Karpas-422 (cell line): Measurements from ENCODE around the gene IL5. TPM values are rescaled to one million over a fixed set of nuclear protein-coding genes. Genes with fewer than 3 reads are reported as not detected.
A peak's percentile ranks its signal among the peaks of the same experiment; 100 is the strongest.

Experiments used
- DNase-seq: peaks from one replicate; pipeline ENCODE4 v3.0.0-alpha.2; 2015
- H2AFZ ChIP-seq: fragments of 200-600 bp; sonication (generic); 2 replicates; pipeline ENCODE4 v1.6.1; 2014; ENCODE audit warnings: antibody characterized with exemption, low read length, mixed read lengths
- H3K27ac ChIP-seq: fragments of 200-600 bp; sonication (generic); 2 replicates; pipeline ENCODE4 v1.5.1; 2014; ENCODE audit warnings: mild to moderate bottlenecking, low read length, moderate library complexity
- H3K27me3 ChIP-seq: fragments of 200-600 bp; sonication (generic); 2 replicates; pipeline ENCODE4 v1.6.1; 2014; ENCODE audit warnings: low read length, mixed read lengths
- H3K36me3 ChIP-seq: fragments of 200-600 bp; sonication (generic); 2 replicates; pipeline ENCODE4 v1.6.1; 2014; ENCODE audit warnings: low read length, mixed read lengths; ENCODE audit not compliant: insufficient read depth
- H3K4me1 ChIP-seq: fragments of 200-600 bp; sonication (generic); 2 replicates; pipeline ENCODE4 v1.6.1; 2014; ENCODE audit warnings: mild to moderate bottlenecking, low read length, mixed read lengths
- H3K4me2 ChIP-seq: fragments of 200-600 bp; sonication (generic); 2 replicates; pipeline ENCODE4 v1.6.1; 2014; ENCODE audit warnings: low read length, low read depth, mild to moderate bottlenecking; ENCODE audit not compliant: poor library complexity, severe bottlenecking
- H3K4me3 ChIP-seq: fragments of 200-600 bp; sonication (generic); 2 replicates; pipeline ENCODE4 v1.5.1; 2014; ENCODE audit warnings: mild to moderate bottlenecking, antibody characterized with exemption, low read length, mixed read lengths
- H3K79me2 ChIP-seq: fragments of 200-600 bp; sonication (generic); 2 replicates; pipeline ENCODE4 v1.6.1; 2014; ENCODE audit warnings: mild to moderate bottlenecking, low read length, mixed read lengths
- H3K9ac ChIP-seq: fragments of 200-600 bp; sonication (generic); 2 replicates; pipeline ENCODE4 v1.6.0; 2014; ENCODE audit warnings: low read length
- H3K9me2 ChIP-seq: fragments of 200-600 bp; sonication (generic), shearing (Covaris generic); replicated peaks from 2 replicates; pipeline ENCODE4 v1.6.0; 2014; ENCODE audit warnings: mild to moderate bottlenecking, low read length, moderate library complexity; ENCODE audit not compliant: insufficient read depth
- H3K9me3 ChIP-seq: fragments of 300-700, 200-600 bp; sonication (generic); 2 replicates; pipeline ENCODE4 v1.6.1; 2014; ENCODE audit warnings: low read length, mixed read lengths
- H4K20me1 ChIP-seq: fragments of 200-600 bp; sonication (generic); 2 replicates; pipeline ENCODE4 v1.6.1; 2014; ENCODE audit warnings: mild to moderate bottlenecking, antibody characterized with exemption, low read length, low read depth; ENCODE audit not compliant: insufficient read depth
- total RNA-seq: library from RNA; depleted of rRNA; stranded (reverse); fragments of >200 nt; shearing (Covaris generic); gene quantifications from 2 replicates; pipeline ENCODE4 v1.2.3, GENCODE V29; 2014; ENCODE audit warnings: low replicate concordance

IL5 gene
- total RNA-seq, 1 experiment from 2014 or later: not detected

DNA sequence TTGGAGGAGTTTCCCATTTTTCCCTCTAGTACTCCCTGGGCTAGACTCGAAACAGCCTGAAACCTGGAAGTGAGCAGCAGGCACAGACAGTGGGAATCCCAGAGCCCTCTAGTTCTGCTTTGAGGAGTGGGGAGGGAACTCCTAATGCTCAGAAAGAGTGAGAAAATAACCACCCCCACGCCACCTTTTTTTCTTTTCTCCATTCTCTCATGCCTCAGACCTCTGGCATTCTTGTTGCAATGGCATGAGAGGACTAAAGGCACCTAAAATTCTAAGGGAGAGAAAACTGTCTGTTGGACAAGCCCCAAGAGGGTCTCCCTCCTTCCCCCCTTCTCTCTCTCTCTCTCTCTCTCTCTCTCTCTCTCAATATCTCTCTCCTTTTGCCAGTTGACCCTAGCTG is 37.7 kb downstream of the IL5 start:
- Histone ChIP-seq H3K9me2 (no peaks in the 10 kb centered on the region), H4K20me1 (no peaks in the 10 kb centered on the region), H3K4me1 (peaks cover 3% of the 10 kb centered on the region; the same call in 1 of the 2 replicates), H2AFZ (no peak overlapping the region), H3K27me3 (no peaks in the 10 kb centered on the region), H3K79me2 (no peaks in the 10 kb centered on the region), H3K36me3 (no peaks in the 10 kb centered on the region), H3K4me3 (no peak overlapping the region), H3K4me2 (no peak overlapping the region), H3K9ac (no peak overlapping the region), H3K9me3 (no peaks in the 10 kb centered on the region), H3K27ac (no peak overlapping the region)
- no peak for DNase-seq

DNA sequence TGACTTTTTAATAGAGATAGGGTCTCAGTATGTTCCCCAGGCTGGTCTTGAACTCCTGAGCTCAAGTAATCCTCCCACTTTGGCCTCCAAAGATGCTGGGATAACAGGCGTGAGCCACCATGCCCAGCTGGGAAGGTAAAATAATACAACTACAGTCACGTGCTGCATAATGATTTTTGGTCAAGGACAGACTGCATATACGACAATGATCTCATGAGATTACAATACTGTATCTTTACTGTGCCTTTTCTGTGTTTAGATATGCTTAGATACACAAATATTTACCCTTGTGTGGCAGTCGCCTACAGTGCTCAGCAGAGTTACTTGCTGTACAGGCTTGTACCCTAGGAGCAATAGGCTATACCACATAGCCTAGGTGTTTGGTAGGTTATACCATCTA is 38.6 kb downstream of the IL5 start:
- Histone ChIP-seq H3K4me3 (no peak overlapping the region), H3K9ac (no peak overlapping the region), H3K4me1 (peaks cover 3% of the 10 kb centered on the region; the same call in 1 of the 2 replicates), H3K79me2 (no peaks in the 10 kb centered on the region), H3K27me3 (no peaks in the 10 kb centered on the region), H3K27ac (no peak overlapping the region), H2AFZ (no peak overlapping the region), H3K36me3 (no peaks in the 10 kb centered on the region), H3K9me3 (no peaks in the 10 kb centered on the region), H3K9me2 (no peaks in the 10 kb centered on the region), H4K20me1 (no peaks in the 10 kb centered on the region), H3K4me2 (no peak overlapping the region)
- DNase-seq: no peak

DNA sequence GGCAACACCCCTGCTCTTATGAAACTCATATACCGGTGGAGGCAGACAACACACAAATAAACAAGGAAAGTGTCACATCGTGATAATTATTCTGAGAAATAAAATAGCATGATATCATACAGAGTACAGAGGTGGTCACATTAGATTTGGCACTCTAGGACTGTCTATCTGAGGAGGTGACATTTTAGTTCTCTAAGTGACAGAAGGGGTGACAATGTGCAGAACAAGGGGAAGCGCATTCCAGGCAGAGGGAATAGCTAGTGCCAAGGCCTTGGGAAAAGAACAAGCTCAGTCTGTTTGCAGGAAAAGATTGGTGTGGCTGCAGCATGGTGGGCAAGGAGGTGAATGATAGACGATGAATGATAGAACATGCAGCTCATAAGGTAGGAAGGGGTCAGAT is 40.1 kb downstream of the IL5 start:
- Histone ChIP-seq H3K4me3 (no peak overlapping the region), H3K27me3 (no peaks in the 10 kb centered on the region), H3K9me2 (no peaks in the 10 kb centered on the region), H2AFZ (no peak overlapping the region), H3K4me2 (no peak overlapping the region), H3K9ac (no peak overlapping the region), H3K4me1 (peaks cover 3% of the 10 kb centered on the region; the same call in 1 of the 2 replicates), H3K27ac (no peak overlapping the region), H4K20me1 (no peaks in the 10 kb centered on the region; the same call in 1 of the 2 replicates), H3K9me3 (no peaks in the 10 kb centered on the region), H3K36me3 (no peaks in the 10 kb centered on the region), H3K79me2 (no peaks in the 10 kb centered on the region)
- DNase-seq: no peak

DNA sequence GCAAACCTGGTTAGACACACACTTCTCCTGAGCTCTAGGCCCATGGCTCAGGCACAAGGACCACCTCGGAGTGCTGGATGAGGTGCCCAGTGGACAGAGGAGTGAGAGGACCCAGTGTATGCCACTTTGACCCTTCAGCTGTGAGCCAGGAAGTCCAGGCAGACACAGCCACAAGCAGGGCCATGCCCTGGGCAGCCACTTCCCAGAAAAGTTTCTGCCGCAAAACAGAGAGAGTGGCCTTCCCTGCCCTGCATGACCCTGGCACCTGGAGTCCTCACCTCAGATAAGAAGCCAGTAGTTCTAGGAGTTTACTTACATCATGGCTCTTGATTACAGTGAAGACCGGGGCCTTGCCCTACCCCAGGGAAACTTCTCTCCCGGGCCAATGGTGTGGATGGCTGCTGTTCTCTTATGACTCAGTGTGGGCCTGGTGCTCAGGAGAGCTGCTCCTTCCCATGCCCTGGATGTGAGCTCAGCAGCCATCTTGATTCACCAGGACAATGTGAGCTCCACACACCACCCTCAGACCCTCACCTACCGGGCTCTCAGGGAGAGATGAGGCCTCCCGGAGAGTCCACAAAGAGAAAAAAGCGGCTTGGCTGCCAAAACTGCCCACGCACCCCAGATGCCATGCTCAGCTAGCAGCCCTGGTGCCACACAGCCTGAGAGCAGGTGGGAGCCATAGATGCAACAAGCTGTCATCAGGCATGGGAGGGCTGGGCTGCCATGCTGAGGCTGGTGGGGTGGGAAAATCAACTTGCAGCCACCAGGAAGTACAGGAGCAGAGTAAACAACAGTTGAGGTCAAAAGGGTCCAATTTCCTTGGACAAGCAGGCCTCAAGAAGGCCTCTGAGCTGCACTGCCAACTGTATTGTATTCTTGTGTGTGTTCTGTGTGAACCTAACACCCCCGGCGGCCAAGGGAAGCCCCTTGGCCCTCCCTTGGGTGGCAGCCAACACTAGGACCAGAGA is 41.1 kb downstream of the IL5 start:
- H3K9me3 ChIP-seq: no peaks in the 10 kb centered on the region
- no peak overlapping the region for H3K4me2 ChIP-seq
- H3K79me2 ChIP-seq: no peaks in the 10 kb centered on the region
- H3K4me3 ChIP-seq: no peak overlapping the region
- no peak for DNase-seq
- no peaks in the 10 kb centered on the region for H3K9me2 ChIP-seq
- H3K36me3 ChIP-seq: no peaks in the 10 kb centered on the region
- no peaks in the 10 kb centered on the region for H3K27me3 ChIP-seq
- no peak overlapping the region for H3K9ac ChIP-seq
- H3K4me1 ChIP-seq: peaks cover 4% of the 10 kb centered on the region
- no peaks in the 10 kb centered on the region; the same call in 1 of the 2 replicates for H4K20me1 ChIP-seq
- no peak overlapping the region for H3K27ac ChIP-seq
- no peak overlapping the region for H2AFZ ChIP-seq

DNA sequence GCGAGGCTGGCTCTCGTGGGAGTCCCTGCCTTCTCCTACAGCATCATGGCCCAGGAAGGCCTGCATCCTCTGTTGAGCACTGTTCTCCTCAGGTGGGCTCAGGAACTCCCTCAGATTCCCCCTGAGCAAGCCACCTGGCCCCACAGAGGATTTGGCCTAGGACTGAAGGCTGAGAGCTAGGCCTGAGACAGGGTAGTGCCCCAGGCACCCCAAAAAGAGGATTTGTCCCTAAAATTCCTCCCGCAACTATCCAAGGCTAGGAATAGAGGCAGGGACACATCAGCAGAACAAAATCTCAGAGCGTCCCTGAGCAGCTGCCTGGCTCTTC is 41.7 kb downstream of the IL5 start:
- Histone ChIP-seq H3K4me2 (no peak overlapping the region), H4K20me1 (no peaks in the 10 kb centered on the region; the same call in 1 of the 2 replicates), H3K27me3 (no peaks in the 10 kb centered on the region), H3K9ac (no peak overlapping the region), H3K4me3 (no peak overlapping the region), H3K9me3 (no peaks in the 10 kb centered on the region), H3K36me3 (no peaks in the 10 kb centered on the region), H3K79me2 (no peaks in the 10 kb centered on the region), H3K27ac (no peak overlapping the region), H3K4me1 (peaks cover 10% of the 10 kb centered on the region), H3K9me2 (no peaks in the 10 kb centered on the region), H2AFZ (no peak overlapping the region)
- no peak for DNase-seq

DNA sequence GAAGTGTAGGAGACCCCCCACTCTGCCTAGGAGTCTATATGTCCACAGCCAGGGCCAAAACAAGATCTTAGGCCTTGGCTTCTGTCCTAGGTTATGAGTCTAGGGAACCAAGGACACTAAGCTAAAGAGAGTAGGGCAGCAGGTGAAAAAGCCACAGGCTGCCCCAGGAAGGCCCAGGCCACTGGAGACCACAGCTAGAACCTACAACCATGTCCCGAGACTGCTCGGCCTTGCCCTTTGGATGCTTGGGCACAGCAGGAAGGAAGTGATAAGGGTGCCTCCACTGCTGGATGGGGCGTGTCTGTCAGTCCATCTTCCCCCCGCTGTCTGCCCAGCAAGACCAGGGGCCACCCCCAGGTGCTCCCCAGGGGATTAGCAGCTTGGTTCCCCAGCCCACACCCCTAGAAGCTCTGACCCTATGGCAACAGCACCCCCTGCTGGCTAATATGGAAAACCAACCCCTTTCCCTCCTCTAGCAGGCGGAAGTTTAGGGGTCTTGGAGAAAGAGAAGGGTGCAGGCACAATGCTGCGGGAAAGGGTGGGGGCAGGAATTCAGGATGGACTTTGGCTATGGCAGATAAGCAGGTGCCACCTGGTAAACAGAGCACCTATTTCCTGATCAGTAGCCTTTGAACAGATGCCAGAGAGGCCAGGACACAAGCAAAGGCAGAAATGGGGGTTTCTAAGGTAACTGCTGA is 42.2 kb downstream of the IL5 start:
- no peak overlapping the region for H3K27ac ChIP-seq
- H3K36me3 ChIP-seq: no peaks in the 10 kb centered on the region
- no peak overlapping the region for H2AFZ ChIP-seq
- peak; percentile 90 for DNase-seq
- H3K4me3 ChIP-seq: no peak overlapping the region
- H3K9me3 ChIP-seq: no peaks in the 10 kb centered on the region
- no peaks in the 10 kb centered on the region for H3K9me2 ChIP-seq
- H3K9ac ChIP-seq: no peak overlapping the region
- no peaks in the 10 kb centered on the region for H3K79me2 ChIP-seq
- peaks cover 15% of the 10 kb centered on the region for H3K4me1 ChIP-seq
- H3K4me2 ChIP-seq: no peak overlapping the region
- no peaks in the 10 kb centered on the region for H3K27me3 ChIP-seq
- no peaks in the 10 kb centered on the region; the same call in 1 of the 2 replicates for H4K20me1 ChIP-seq

DNA sequence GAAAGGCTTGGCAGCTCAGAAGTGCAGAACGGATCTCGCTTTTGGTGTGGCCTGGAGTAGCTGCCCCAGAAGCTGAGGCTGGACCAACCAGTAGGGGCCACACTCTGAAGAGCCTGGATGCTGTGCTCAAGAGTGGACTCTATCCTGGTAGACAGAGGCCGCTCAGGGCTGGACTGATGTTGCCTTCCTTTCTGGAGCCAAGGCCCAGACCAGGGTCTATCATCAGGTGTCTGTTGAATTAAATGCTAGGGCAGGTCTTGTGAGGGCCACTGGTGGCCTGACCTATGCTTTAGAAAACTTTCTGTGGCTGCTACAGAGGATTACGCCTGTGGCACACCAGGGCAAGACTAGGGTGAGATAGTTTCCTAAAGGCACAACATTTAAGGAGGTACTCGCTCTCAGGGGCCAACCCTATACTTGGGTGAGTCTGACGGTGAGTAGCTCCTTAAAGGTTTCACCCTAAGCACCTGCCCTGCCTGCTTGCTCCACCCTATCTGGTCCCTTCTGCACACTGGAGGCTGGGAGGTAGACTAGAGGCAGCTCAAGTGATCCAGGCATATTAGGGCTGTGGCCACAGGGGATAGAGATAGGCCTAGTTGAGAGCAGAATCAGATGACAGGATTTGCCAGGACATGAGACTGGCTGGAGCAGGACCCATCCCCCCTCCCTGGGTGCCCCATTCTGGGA is 42.9 kb downstream of the IL5 start:
- Histone ChIP-seq H3K9me3 (no peaks in the 10 kb centered on the region), H3K4me3 (no peak overlapping the region), H3K79me2 (no peaks in the 10 kb centered on the region), H3K27me3 (no peaks in the 10 kb centered on the region), H3K36me3 (no peaks in the 10 kb centered on the region), H2AFZ (no peak overlapping the region), H3K9me2 (no peaks in the 10 kb centered on the region), H4K20me1 (no peaks in the 10 kb centered on the region; the same call in 1 of the 2 replicates), H3K9ac (no peak overlapping the region), H3K27ac (no peak overlapping the region), H3K4me2 (no peak overlapping the region), H3K4me1 (peaks cover 18% of the 10 kb centered on the region)
- DNase-seq: no peak
